Daoy (cell line): Measurements from ENCODE around the gene CCNG2. TPM values are rescaled to one million over a fixed set of nuclear protein-coding genes. Genes with fewer than 3 reads are reported as not detected.

Source experiments
- DNase-seq: peaks from one replicate; pipeline ENCODE4 v3.0.0-alpha.2; 2015; ENCODE audit warnings: low read depth
- total RNA-seq: library from RNA; depleted of rRNA; stranded (reverse); fragments of >200 nt; shearing (Covaris generic); gene quantifications from 2 replicates; pipeline ENCODE4 v1.2.3, GENCODE V29; 2014

The CCNG2 gene
- total RNA-seq, 1 experiment from 2014 or later: 6.7 TPM

- DNase-seq: no peak
These were observed 9.8 kb upstream of the CCNG2 start for GRCh38 chr4:77147079-77147782.

- DNase-seq: no peak
These were observed 8.9 kb upstream of the CCNG2 start for GRCh38 chr4:77148078-77148477.

- DNase-seq: no peak
These were observed 7.2 kb upstream of the CCNG2 start for GRCh38 chr4:77149789-77150188.

- no peak for DNase-seq
These were observed 5.8 kb upstream of the CCNG2 start for GRCh38 chr4:77151241-77151640.

- DNase-seq: no peak
These were observed 4.6 kb upstream of the CCNG2 start for GRCh38 chr4:77152421-77152820.

GRCh38 chr4:77153006-77153405, 4.0 kb upstream of the CCNG2 start:
- no peak for DNase-seq

GRCh38 chr4:77154065-77154464, 2.9 kb upstream of the CCNG2 start:
- DNase-seq: no peak

GRCh38 chr4:77154761-77155499, 2.1 kb upstream of the CCNG2 start:
- DNase-seq: no peak

GRCh38 chr4:77155631-77156452, 1.2 kb upstream of the CCNG2 start:
- DNase-seq: no peak

- peak; percentile 94 for DNase-seq
These were observed 485 bp upstream of the CCNG2 start for GRCh38 chr4:77156533-77156911.

GRCh38 chr4:77157859-77158486, 966 bp downstream of the CCNG2 start:
- peak; percentile 71 for DNase-seq

- DNase-seq: no peak
These were observed 1.5 kb downstream of the CCNG2 start for GRCh38 chr4:77158487-77158861.

GRCh38 chr4:77159806-77160205, 2.8 kb downstream of the CCNG2 start:
- no peak for DNase-seq

- DNase-seq: no peak
These were observed 6.6 kb downstream of the CCNG2 start for GRCh38 chr4:77163641-77164040.

GRCh38 chr4:77167173-77167572, 10.2 kb downstream of the CCNG2 start:
- no peak for DNase-seq

GRCh38 chr4:77167866-77168265, 10.9 kb downstream of the CCNG2 start:
- no peak for DNase-seq

- DNase-seq: no peak
These were observed 12.5 kb downstream of the CCNG2 start for GRCh38 chr4:77169481-77169880.

GRCh38 chr4:77170926-77171325, 13.9 kb downstream of the CCNG2 start:
- DNase-seq: no peak

- DNase-seq: peak; percentile 68
These were observed 15.3 kb downstream of the CCNG2 start for GRCh38 chr4:77172336-77172735.

GRCh38 chr4:77174426-77174825, 17.4 kb downstream of the CCNG2 start:
- DNase-seq: peak; percentile 11

- DNase-seq: no peak
These were observed 18.2 kb downstream of the CCNG2 start for GRCh38 chr4:77175201-77175611.

- DNase-seq: no peak
These were observed 19.6 kb downstream of the CCNG2 start for GRCh38 chr4:77176640-77177039.
